Uterus (tissue), 4 donors: ENCODE measurements around the gene ITGB8. TPM values are rescaled to one million over a fixed set of nuclear protein-coding genes. Genes with fewer than 3 reads are reported as not detected.

ENCODE experiments used
- DNase-seq, 2 donors: peaks; one replicate each; pipeline ENCODE4 v3.0.0-alpha.2; 2019 to 2020
- H3K27ac ChIP-seq, 2 donors: fragments of 200-600 bp; sonication (generic); 1 replicate in 1 of 2; 2 replicates in 1 of 2; pipeline ENCODE4 v1.5.1; 2016 to 2018
- H3K27me3 ChIP-seq, 2 donors: fragments of 200-600 bp; sonication (generic); one replicate each; pipeline ENCODE4 v1.5.1; 2018 to 2019; ENCODE audit warnings: control low read depth in 1 of 2
- H3K36me3 ChIP-seq, 2 donors: fragments of 200-600 bp; sonication (generic); one replicate each; pipeline ENCODE4 v1.5.1; 2019; ENCODE audit warnings: control low read depth in 1 of 2
- H3K4me1 ChIP-seq, 2 donors: fragments of 200-600 bp; sonication (generic); one replicate each; pipeline ENCODE4 v1.5.1; 2018 to 2019; ENCODE audit warnings: control low read depth in 1 of 2
- H3K4me3 ChIP-seq, 2 donors: fragments of 200-600 bp; sonication (generic); 1 replicate in 1 of 2; 2 replicates in 1 of 2; pipeline ENCODE4 v1.5.1; 2018 to 2019; ENCODE audit warnings: mild to moderate bottlenecking in 1 of 2
- H3K9me3 ChIP-seq, 2 donors: fragments of 200-600 bp; sonication (generic); one replicate each; pipeline ENCODE4 v1.5.1; 2019; ENCODE audit warnings: control low read depth in 1 of 2
- POLR2A ChIP-seq, 2 donors: fragments of 450-650 bp; IDR thresholded peaks; one replicate each; pipeline ENCODE4 v1.6.1; 2016; ENCODE audit warnings: antibody characterized with exemption in 2 of 2, mild to moderate bottlenecking in 1 of 2, moderate library complexity in 1 of 2
- intact Hi-C: fragments of 100-400 bp; cut with DNase I; formaldehyde crosslinking; loops from one replicate; pipeline ENCODE4 v1.15.1; 2023; ENCODE audit warnings: low total_unique reads
- total RNA-seq, 4 donors: library from RNA; depleted of rRNA in 3 of 4; stranded (reverse); fragments of >200 nt in 3 of 4; gene quantifications; one replicate each; pipeline versions ENCODE4 v1.1.0 to v1.2.4, GENCODE V29; 2014 to 2023
- TF ChIP-seq, protein P1 (sequence below), 4 experiments: fragments of 200-600 bp in 2 of 4; fragments of 450-650 bp in 2 of 4; sonication (generic) in 2 of 4; IDR thresholded peaks; one replicate each; pipeline ENCODE4 v1.5.1; 2016 to 2019; ENCODE audit warnings: antibody characterized with exemption in 4 of 4, mild to moderate bottlenecking in 2 of 4, moderate library complexity in 1 of 4
- donor health status: DM: yes; HTN: yes; CAD: no.

The ITGB8 gene
- total RNA-seq, 4 donors from 2014 or later, result 9.1 to 74.8 (median 27.6) TPM

DNA sequence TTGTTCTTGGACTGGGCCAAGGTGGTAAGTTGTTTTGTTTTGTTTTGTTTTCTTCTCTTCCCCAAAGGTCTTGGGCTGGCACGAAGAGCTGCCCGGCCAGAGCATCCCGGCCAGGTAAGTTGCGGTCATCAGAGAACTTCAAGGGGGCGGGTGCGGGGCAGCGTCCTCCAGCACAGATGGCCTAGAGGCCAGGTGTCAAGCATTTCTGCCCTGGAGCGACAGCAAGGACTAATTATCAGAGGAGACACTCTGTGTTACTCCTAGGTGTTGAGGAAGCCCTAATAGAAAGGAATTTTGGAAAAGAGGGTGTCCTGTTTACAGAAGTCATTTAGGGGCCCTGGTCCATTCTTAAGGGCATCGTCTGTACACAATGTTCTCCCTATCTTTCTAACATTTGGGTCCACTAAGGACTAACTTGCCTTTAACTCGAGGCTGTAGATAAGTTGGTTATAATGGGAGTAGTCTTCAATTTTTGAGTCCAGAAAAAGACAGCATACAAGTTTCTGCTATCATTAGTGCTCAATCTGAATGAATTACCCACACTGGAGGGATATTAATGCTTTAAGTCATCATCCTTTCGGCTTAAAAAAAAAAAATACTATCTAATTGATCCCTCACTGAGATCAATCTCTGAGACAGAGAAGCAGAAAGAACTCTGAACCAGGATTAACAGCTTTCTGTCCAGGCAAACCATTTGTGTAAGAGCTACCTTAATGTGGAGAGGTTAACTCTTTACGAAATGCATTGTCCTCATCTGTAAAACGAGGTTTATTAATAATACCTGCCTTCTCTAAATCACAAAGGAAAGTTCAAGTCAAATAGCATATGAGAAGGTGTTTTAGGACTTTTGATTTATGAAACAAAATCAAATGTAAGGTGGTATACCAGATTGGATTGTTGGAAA, 1.5 kb downstream of the ITGB8 start:
- Histone ChIP-seq H3K9me3 (no peaks in the 10 kb centered on the region), H3K27ac (peak overlapping the region; percentile 88 to 96), H3K27me3 (no peaks in the 10 kb centered on the region), H3K4me3 (peak overlapping the region; percentile 77 to 78), H3K4me1 (no peaks in the 10 kb centered on the region), H3K36me3 (no peaks in the 10 kb centered on the region)
- TF ChIP-seq, protein P1, sequence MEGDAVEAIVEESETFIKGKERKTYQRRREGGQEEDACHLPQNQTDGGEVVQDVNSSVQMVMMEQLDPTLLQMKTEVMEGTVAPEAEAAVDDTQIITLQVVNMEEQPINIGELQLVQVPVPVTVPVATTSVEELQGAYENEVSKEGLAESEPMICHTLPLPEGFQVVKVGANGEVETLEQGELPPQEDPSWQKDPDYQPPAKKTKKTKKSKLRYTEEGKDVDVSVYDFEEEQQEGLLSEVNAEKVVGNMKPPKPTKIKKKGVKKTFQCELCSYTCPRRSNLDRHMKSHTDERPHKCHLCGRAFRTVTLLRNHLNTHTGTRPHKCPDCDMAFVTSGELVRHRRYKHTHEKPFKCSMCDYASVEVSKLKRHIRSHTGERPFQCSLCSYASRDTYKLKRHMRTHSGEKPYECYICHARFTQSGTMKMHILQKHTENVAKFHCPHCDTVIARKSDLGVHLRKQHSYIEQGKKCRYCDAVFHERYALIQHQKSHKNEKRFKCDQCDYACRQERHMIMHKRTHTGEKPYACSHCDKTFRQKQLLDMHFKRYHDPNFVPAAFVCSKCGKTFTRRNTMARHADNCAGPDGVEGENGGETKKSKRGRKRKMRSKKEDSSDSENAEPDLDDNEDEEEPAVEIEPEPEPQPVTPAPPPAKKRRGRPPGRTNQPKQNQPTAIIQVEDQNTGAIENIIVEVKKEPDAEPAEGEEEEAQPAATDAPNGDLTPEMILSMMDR (IDR thresholded peaks at IDR 0.05), result no peak
- no peak for TF ChIP-seq POLR2A (IDR thresholded peaks at IDR 0.05)
- DNase-seq, result no peak
- intact Hi-C loops, result no loop called here

DNA sequence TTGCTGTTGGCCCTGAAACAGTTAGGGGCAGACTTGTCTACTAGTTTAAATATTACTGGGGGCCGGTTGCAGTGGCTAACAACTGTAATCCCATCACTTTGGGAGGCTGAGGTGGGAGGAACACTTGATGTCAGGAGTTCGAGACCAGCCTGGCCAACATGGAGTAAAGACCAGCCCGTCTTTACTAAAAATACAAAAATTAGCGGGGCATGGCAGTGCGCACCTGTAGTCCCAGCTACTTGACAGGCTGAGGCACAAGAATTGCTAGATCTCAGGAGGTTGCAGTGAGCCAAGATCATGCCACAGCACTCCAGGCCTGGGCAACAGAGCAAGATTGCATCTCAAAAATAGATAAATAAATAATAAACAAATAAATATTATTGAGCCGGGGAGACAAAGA, 7.6 kb downstream of the ITGB8 start:
- Histone ChIP-seq H3K27ac (no peak overlapping the region), H3K9me3 (no peaks in the 10 kb centered on the region), H3K27me3 (no peaks in the 10 kb centered on the region), H3K4me3 (no peak overlapping the region), H3K4me1 (no peaks in the 10 kb centered on the region), H3K36me3 (no peaks in the 10 kb centered on the region)
- TF ChIP-seq, protein P1 (IDR thresholded peaks at IDR 0.05), result no peak
- TF ChIP-seq POLR2A (IDR thresholded peaks at IDR 0.05), result no peak
- no peak for DNase-seq
- intact Hi-C loops, result no loop called here

DNA sequence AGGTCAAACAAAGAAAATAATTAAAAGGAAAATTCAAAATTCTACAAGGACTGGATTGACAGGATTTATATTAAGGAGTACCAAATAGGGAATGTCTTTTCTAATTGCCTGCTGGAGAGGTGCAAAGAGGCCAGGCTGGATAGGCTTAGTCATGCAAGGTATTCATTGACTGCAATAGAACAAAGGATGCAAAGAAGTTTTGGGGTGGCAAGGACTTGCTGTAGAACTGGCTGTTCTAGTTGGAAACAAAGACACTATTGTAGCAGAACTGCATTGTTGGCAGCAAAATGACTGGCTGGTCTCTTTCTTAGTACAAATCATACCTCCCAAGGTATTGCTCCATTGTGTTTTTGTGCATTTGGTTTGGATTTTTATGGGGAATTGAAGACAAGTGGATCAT, 10.1 kb downstream of the ITGB8 start:
- intact Hi-C loops, result no loop called here
- no peaks in the 10 kb centered on the region for H3K4me1 ChIP-seq
- no peak for DNase-seq

GRCh38 chr7:20343205-20343604, 12.5 kb downstream of the ITGB8 start:
- H3K4me1 ChIP-seq, result no peaks in the 10 kb centered on the region
- no peaks in the 10 kb centered on the region for H3K36me3 ChIP-seq
- no peak overlapping the region for H3K4me3 ChIP-seq
- no peaks in the 10 kb centered on the region for H3K9me3 ChIP-seq
- DNase-seq, result no peak
- intact Hi-C loops, result no loop called here
- TF ChIP-seq, protein P1 (IDR thresholded peaks at IDR 0.05), result no peak
- TF ChIP-seq POLR2A (IDR thresholded peaks at IDR 0.05), result no peak
- no peak overlapping the region for H3K27ac ChIP-seq
- H3K27me3 ChIP-seq, result no peaks in the 10 kb centered on the region

More for the DNA sequence above, 10.1 kb downstream of the ITGB8 start:
- H3K9me3 ChIP-seq, result no peaks in the 10 kb centered on the region
- H3K27ac ChIP-seq, result no peak overlapping the region
- H3K4me3 ChIP-seq, result no peak overlapping the region
- no peaks in the 10 kb centered on the region for H3K36me3 ChIP-seq
- H3K27me3 ChIP-seq, result no peaks in the 10 kb centered on the region
- TF ChIP-seq POLR2A (IDR thresholded peaks at IDR 0.05), result no peak
- TF ChIP-seq, protein P1 (IDR thresholded peaks at IDR 0.05), result no peak

DNA sequence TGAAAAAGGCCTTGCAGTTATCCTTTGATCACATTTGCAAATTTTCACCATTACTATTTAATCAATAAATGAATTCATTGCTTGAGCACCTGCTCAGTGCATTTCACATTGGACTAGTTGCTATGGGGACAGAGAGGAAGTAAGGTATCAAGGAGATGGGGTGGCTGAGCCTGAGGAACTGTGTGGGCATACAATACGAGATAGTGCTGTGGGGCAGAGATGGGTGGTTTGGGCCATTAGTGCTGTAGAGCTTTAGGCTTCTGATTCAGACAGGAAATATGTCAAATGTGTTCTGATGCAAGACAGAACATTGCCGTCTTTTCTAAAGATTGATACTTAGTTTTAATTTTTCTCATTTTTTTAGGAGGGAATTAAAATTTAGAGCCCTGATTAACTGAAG, 13.2 kb downstream of the ITGB8 start:
- Histone ChIP-seq H3K36me3 (no peaks in the 10 kb centered on the region), H3K27me3 (no peaks in the 10 kb centered on the region), H3K27ac (no peak overlapping the region), H3K4me1 (no peaks in the 10 kb centered on the region), H3K4me3 (no peak overlapping the region), H3K9me3 (no peaks in the 10 kb centered on the region)
- intact Hi-C loops, result no loop called here
- DNase-seq, result no peak
- TF ChIP-seq, protein P1 (IDR thresholded peaks at IDR 0.05), result no peak
- TF ChIP-seq POLR2A (IDR thresholded peaks at IDR 0.05), result no peak
